Mesenchymal stem cell (in vitro differentiated cells and primary cell): ENCODE results near the gene DHRSX.

Experiments
- DNase-seq: peaks from one replicate; pipeline ENCODE4 v3.0.0-alpha.2; 2013
- H2AFZ ChIP-seq: one replicate; pipeline ENCODE4 v1.6.1; 2013; ENCODE audit warnings: low read depth, mild to moderate bottlenecking, control low read depth, inconsistent platforms, low read length, moderate library complexity
- H2AK5ac ChIP-seq: 2 replicates; pipeline ENCODE4 v1.6.1; 2013; ENCODE audit warnings: low read length, moderate library complexity, mild to moderate bottlenecking, inconsistent platforms; ENCODE audit not compliant: severe bottlenecking
- H2BK120ac ChIP-seq: one replicate; pipeline ENCODE4 v1.6.1; 2013; ENCODE audit warnings: low read depth, mild to moderate bottlenecking, inconsistent platforms, low read length, moderate library complexity
- H2BK12ac ChIP-seq, 2 experiments: one replicate each; pipeline ENCODE4 v1.6.1; 2013; ENCODE audit warnings: inconsistent platforms in 2 of 2, low read length in 2 of 2, mild to moderate bottlenecking in 2 of 2, moderate library complexity in 2 of 2, control low read depth in 1 of 2
- H2BK15ac ChIP-seq: one replicate; pipeline ENCODE4 v1.6.1; 2013; ENCODE audit warnings: mild to moderate bottlenecking, low read depth, inconsistent platforms; ENCODE audit not compliant: poor library complexity, severe bottlenecking
- H2BK5ac ChIP-seq: 2 replicates; pipeline ENCODE4 v1.6.1; 2013; ENCODE audit warnings: low read depth, mild to moderate bottlenecking, low read length, control low read depth, inconsistent platforms; ENCODE audit not compliant: poor library complexity, severe bottlenecking
- H3K14ac ChIP-seq, 2 experiments: one replicate each; pipeline ENCODE4 v1.6.1; 2013; ENCODE audit warnings: inconsistent platforms in 2 of 2, low read length in 2 of 2, control low read depth in 1 of 2, mild to moderate bottlenecking in 1 of 2, moderate library complexity in 1 of 2
- H3K18ac ChIP-seq, 2 experiments: one replicate each; pipeline ENCODE4 v1.6.1; 2013; ENCODE audit warnings: inconsistent platforms in 2 of 2, low read length in 2 of 2, control low read depth in 1 of 2, low read depth in 1 of 2, mild to moderate bottlenecking in 1 of 2
- H3K23ac ChIP-seq, 2 experiments: one replicate each; pipeline ENCODE4 v1.6.1; 2013; ENCODE audit warnings: inconsistent platforms in 2 of 2, low read length in 2 of 2, mild to moderate bottlenecking in 2 of 2, moderate library complexity in 2 of 2, control low read depth in 1 of 2
- H3K27ac ChIP-seq: 2 replicates; pipeline ENCODE4 v1.5.1; 2013; ENCODE audit warnings: mild to moderate bottlenecking, moderate library complexity, low read length, control low read depth, inconsistent platforms; ENCODE audit not compliant: poor library complexity, severe bottlenecking
- H3K27me3 ChIP-seq, 2 experiments: 2 replicates each; pipeline versions ENCODE4 v1.6.1 to v1.7.0; 2013; ENCODE audit warnings: low read length in 2 of 2, mild to moderate bottlenecking in 2 of 2, moderate library complexity in 2 of 2, control low read depth in 1 of 2, inconsistent platforms in 1 of 2; ENCODE audit not compliant: control insufficient read depth in 1 of 2, insufficient read depth in 1 of 2
- H3K36me3 ChIP-seq, 2 experiments: 2 replicates each; pipeline versions ENCODE4 v1.6.1 to v1.7.0; 2013; ENCODE audit warnings: low read length in 2 of 2, control low read depth in 1 of 2, inconsistent platforms in 1 of 2, low read depth in 1 of 2, mild to moderate bottlenecking in 1 of 2; ENCODE audit not compliant: insufficient read depth in 2 of 2, control insufficient read depth in 1 of 2
- H3K4ac ChIP-seq, 2 experiments: one replicate each; pipeline ENCODE4 v1.6.1; 2013; ENCODE audit warnings: inconsistent platforms in 2 of 2, low read length in 2 of 2, mild to moderate bottlenecking in 2 of 2, moderate library complexity in 2 of 2, control low read depth in 1 of 2, low read depth in 1 of 2
- H3K4me1 ChIP-seq: 2 replicates; pipeline ENCODE4 v1.6.1; 2013; ENCODE audit warnings: low read depth, low read length, control low read depth; ENCODE audit not compliant: control insufficient read depth, insufficient read depth
- H3K4me2 ChIP-seq: 2 replicates; pipeline ENCODE4 v1.6.1; 2013; ENCODE audit warnings: low read length, mild to moderate bottlenecking, inconsistent platforms; ENCODE audit not compliant: poor library complexity, severe bottlenecking
- H3K4me3 ChIP-seq, 2 experiments: 2 replicates each; pipeline versions ENCODE4 v1.5.1 to v1.7.0; 2013; ENCODE audit warnings: low read length in 2 of 2, mild to moderate bottlenecking in 2 of 2, control low read depth in 1 of 2, low read depth in 1 of 2; ENCODE audit not compliant: insufficient read depth in 1 of 2
- H3K79me1 ChIP-seq: replicated peaks from 2 replicates; pipeline ENCODE4 v1.6.1; 2013; ENCODE audit warnings: mild to moderate bottlenecking, control low read depth, low read length, inconsistent platforms; ENCODE audit not compliant: poor library complexity, severe bottlenecking
- H3K9ac ChIP-seq: 2 replicates; pipeline ENCODE4 v1.7.0; 2013; ENCODE audit warnings: mild to moderate bottlenecking, low read length, moderate library complexity
- H3K9me3 ChIP-seq: 2 replicates; pipeline ENCODE4 v1.7.0; 2013; ENCODE audit warnings: mild to moderate bottlenecking, low read length; ENCODE audit not compliant: control insufficient read depth
- H4K8ac ChIP-seq: one replicate; pipeline ENCODE4 v1.6.1; 2013; ENCODE audit warnings: inconsistent platforms, mild to moderate bottlenecking, low read length, moderate library complexity
- H4K91ac ChIP-seq: one replicate; pipeline ENCODE4 v1.6.1; 2013; ENCODE audit warnings: mild to moderate bottlenecking, low read length, inconsistent platforms
- WGBS: methylation state at CpG from one replicate; pipeline ENCODE4 v1.1.7; 2013; ENCODE audit warnings: mixed read lengths; 5-methylcytosine and 5-hydroxymethylcytosine counted together

Gene DHRSX

GRCh38 chrX:2397229-2398063 is 103.3 kb downstream of the DHRSX start:
- WGBS, result 89% methylated on average over 26 of the region's 26 CpGs
- Histone ChIP-seq H3K36me3 (peaks cover 14 to 18% of the 10 kb centered on the region in 2 experiments), H3K27ac (no peak overlapping the region), H2AFZ (peak overlapping the region; percentile 39), H3K9me3 (no peaks in the 10 kb centered on the region), H2BK5ac (no peak overlapping the region), H3K4me1 (peaks cover 14% of the 10 kb centered on the region), H3K18ac (no peak overlapping the region), H3K4me2 (no peak overlapping the region), H4K91ac (no peak overlapping the region), H2AK5ac (no peak overlapping the region), H3K27me3 (no peaks in the 10 kb centered on the region), H3K23ac (no peak overlapping the region), H2BK12ac (no peak overlapping the region), H2BK120ac (no peak overlapping the region), H3K9ac (no peak overlapping the region), H3K14ac (no peak overlapping the region), H2BK15ac (no peak overlapping the region), H4K8ac (no peak overlapping the region), H3K4ac (no peak overlapping the region), H3K79me1 (peaks cover 34% of the 10 kb centered on the region), H3K4me3 (no peak overlapping the region)
- DNase-seq, result no peak

GRCh38 chrX:2395261-2395992 is 105.3 kb downstream of the DHRSX start:
- Histone ChIP-seq H2BK12ac (no peak overlapping the region), H3K9me3 (peaks cover 8% of the 10 kb centered on the region), H3K79me1 (peaks cover 27% of the 10 kb centered on the region), H3K4me3 (no peak overlapping the region), H3K27me3 (no peaks in the 10 kb centered on the region), H3K18ac (no peak overlapping the region), H3K4me2 (no peak overlapping the region), H2AK5ac (no peak overlapping the region), H3K9ac (no peak overlapping the region), H3K4me1 (peaks cover 18% of the 10 kb centered on the region), H3K36me3 (peaks cover 10 to 18% of the 10 kb centered on the region in 2 experiments), H3K4ac (no peak overlapping the region), H3K27ac (no peak overlapping the region), H3K23ac (no peak overlapping the region), H4K91ac (no peak overlapping the region), H2BK5ac (no peak overlapping the region), H2AFZ (no peak overlapping the region), H4K8ac (no peak overlapping the region), H2BK120ac (no peak overlapping the region), H2BK15ac (no peak overlapping the region), H3K14ac (no peak overlapping the region)
- DNase-seq, result no peak
- WGBS, result 88% methylated on average over 19 of the region's 19 CpGs

- H4K8ac ChIP-seq, result no peak overlapping the region
- H3K4ac ChIP-seq, result no peak overlapping the region
- H2BK120ac ChIP-seq, result no peak overlapping the region
- no peak overlapping the region for H3K23ac ChIP-seq
- peaks cover 31% of the 10 kb centered on the region for H3K79me1 ChIP-seq
- H3K27me3 ChIP-seq, result no peaks in the 10 kb centered on the region
- no peak overlapping the region for H2BK15ac ChIP-seq
- H3K18ac ChIP-seq, result no peak overlapping the region
- no peak overlapping the region for H3K9ac ChIP-seq
- H4K91ac ChIP-seq, result no peak overlapping the region
- H3K4me2 ChIP-seq, result peak overlapping the region; percentile 41
- peaks cover 8% of the 10 kb centered on the region for H3K4me1 ChIP-seq
- H3K4me3 ChIP-seq, result no peak overlapping the region
- WGBS, result 39% methylated on average over 13 of the region's 15 CpGs
- no peak overlapping the region for H2AFZ ChIP-seq
- H2BK5ac ChIP-seq, result no peak overlapping the region
- peaks cover 8% of the 10 kb centered on the region for H3K9me3 ChIP-seq
- peak; percentile 86 for DNase-seq
- no peak overlapping the region for H3K14ac ChIP-seq
- H2AK5ac ChIP-seq, result no peak overlapping the region
- H2BK12ac ChIP-seq, result no peak overlapping the region
- peaks cover 17 to 25% of the 10 kb centered on the region in 2 experiments for H3K36me3 ChIP-seq
- peak overlapping the region; percentile 43 for H3K27ac ChIP-seq
Measured at GRCh38 chrX:2391869-2392606, 108.7 kb downstream of the DHRSX start.

- no peak overlapping the region for H3K4me3 ChIP-seq
- no peak overlapping the region for H2AFZ ChIP-seq
- no peak overlapping the region for H3K14ac ChIP-seq
- no peak overlapping the region for H3K9ac ChIP-seq
- no peak overlapping the region for H3K18ac ChIP-seq
- no peak overlapping the region for H2BK12ac ChIP-seq
- DNase-seq, result no peak
- no peak overlapping the region for H2BK15ac ChIP-seq
- H4K91ac ChIP-seq, result no peak overlapping the region
- peaks cover 8% of the 10 kb centered on the region for H3K9me3 ChIP-seq
- peaks cover 30% of the 10 kb centered on the region for H3K79me1 ChIP-seq
- 98% methylated on average over 5 of the region's 5 CpGs for WGBS
- H2BK5ac ChIP-seq, result no peak overlapping the region
- no peak overlapping the region for H3K27ac ChIP-seq
- H3K27me3 ChIP-seq, result no peaks in the 10 kb centered on the region
- H3K36me3 ChIP-seq, result peaks cover 17 to 25% of the 10 kb centered on the region in 2 experiments
- no peak overlapping the region for H3K4ac ChIP-seq
- no peak overlapping the region for H3K23ac ChIP-seq
- no peak overlapping the region for H4K8ac ChIP-seq
- H3K4me2 ChIP-seq, result no peak overlapping the region
- H3K4me1 ChIP-seq, result peaks cover 4% of the 10 kb centered on the region
- H2BK120ac ChIP-seq, result no peak overlapping the region
- no peak overlapping the region for H2AK5ac ChIP-seq
Measured at GRCh38 chrX:2390754-2391153, 110.0 kb downstream of the DHRSX start.
